GM20431 (cell line): ENCODE data around the gene PCMT1.
"Not testable (repeated sequence)": the region's sequence is repeated elsewhere in the genome, so short reads cannot be mapped to it uniquely, and the experiment has no call there.

ENCODE experiments used
- in situ Hi-C: fragments of 300-500 bp; cut with MseI, MboI; formaldehyde crosslinking; loops from one replicate; pipeline ENCODE4 v1.15.0; 2020; ENCODE audit warnings: low sequenced_read_pairs; ENCODE audit not compliant: unreplicated experiment

The PCMT1 gene

GRCh38 chr6:149848343-149848742, 98.8 kb downstream of the PCMT1 start:
- in situ Hi-C loops, result loop anchor here (25.0 kb wide), 1 partner anchor 164 kb away; no protein-coding TSS in a partner anchor

- in situ Hi-C loops, result no loop called here
These were observed 102.0 kb downstream of the PCMT1 start for GRCh38 chr6:149851461-149852110.

GRCh38 chr6:149852180-149852579, 102.6 kb downstream of the PCMT1 start:
- in situ Hi-C loops, result no loop called here

GRCh38 chr6:149852881-149853280, 103.3 kb downstream of the PCMT1 start:
- in situ Hi-C loops, result no loop called here

- in situ Hi-C loops, result not testable (repeated sequence)
These were observed 104.5 kb downstream of the PCMT1 start for GRCh38 chr6:149854017-149854416.

- in situ Hi-C loops, result no loop called here
These were observed 105.0 kb downstream of the PCMT1 start for GRCh38 chr6:149854532-149854931.

GRCh38 chr6:149855040-149855654, 105.6 kb downstream of the PCMT1 start:
- in situ Hi-C loops, result no loop called here

- in situ Hi-C loops, result no loop called here
These were observed 106.2 kb downstream of the PCMT1 start for GRCh38 chr6:149855741-149856140.

- in situ Hi-C loops, result no loop called here
These were observed 106.9 kb downstream of the PCMT1 start for GRCh38 chr6:149856256-149856994.

- in situ Hi-C loops, result no loop called here
These were observed 108.0 kb downstream of the PCMT1 start for GRCh38 chr6:149857541-149857940.

GRCh38 chr6:149859368-149859767, 109.8 kb downstream of the PCMT1 start:
- in situ Hi-C loops, result no loop called here

- in situ Hi-C loops, result no loop called here
These were observed 110.4 kb downstream of the PCMT1 start for GRCh38 chr6:149859938-149860337.

GRCh38 chr6:149860513-149860833, 110.9 kb downstream of the PCMT1 start:
- in situ Hi-C loops, result no loop called here
